A549 (cell line): Measurements from ENCODE around the gene HERC4.

Source experiments
- CBX2 ChIP-seq: fragments of 200-600 bp; sonication (generic); IDR thresholded peaks from 2 replicates; pipeline ENCODE4 v1.6.1; 2016; ENCODE audit warnings: low read depth, mild to moderate bottlenecking, borderline replicate concordance
- CHD2 ChIP-seq: fragments of 150-350 bp; IDR thresholded peaks from 2 replicates; pipeline ENCODE4 v1.6.1; 2014; ENCODE audit warnings: low read length; ENCODE audit not compliant: partially characterized antibody
- CHD4 ChIP-seq: fragments of 200-600 bp; sonication (generic); IDR thresholded peaks from 2 replicates; pipeline ENCODE4 v1.6.1; 2016; ENCODE audit warnings: antibody characterized with exemption, mild to moderate bottlenecking, borderline replicate concordance
- CTCF ChIP-seq: fragments of >200 bp; sonication (Bioruptor Twin); formaldehyde crosslinking; IDR thresholded peaks from 3 replicates; pipeline ENCODE4 v1.5.1; 2016
- EHF ChIP-seq: fragments of 250-450 bp; sonication (Bioruptor Pico); IDR thresholded peaks from 2 replicates; pipeline ENCODE4 v1.5.0; 2020; ENCODE audit warnings: mild to moderate bottlenecking
- EP300 ChIP-seq, 2 experiments: fragments of >200 bp; sonication (Bioruptor Twin); formaldehyde crosslinking; IDR thresholded peaks; 2 replicates in 1 of 2; 3 replicates in 1 of 2; pipeline ENCODE4 v1.6.1; 2016 to 2017
- JUN ChIP-seq, 2 experiments: fragments of >200 bp; sonication (Bioruptor Twin); formaldehyde crosslinking; IDR thresholded peaks; 2 replicates in 1 of 2; 3 replicates in 1 of 2; pipeline ENCODE4 v1.6.1; 2016 to 2017
- JUNB ChIP-seq: fragments of >200 bp; sonication (Bioruptor Twin); formaldehyde crosslinking; IDR thresholded peaks from 2 replicates; pipeline ENCODE4 v1.6.1; 2016
- PHF8 ChIP-seq: fragments of 200-600 bp; sonication (generic); IDR thresholded peaks from 2 replicates; pipeline ENCODE4 v1.6.1; 2016; ENCODE audit warnings: low read depth, mild to moderate bottlenecking, antibody characterized with exemption, moderate library complexity, borderline replicate concordance
- POLR2A ChIP-seq: IDR thresholded peaks from 2 replicates; pipeline ENCODE4 v1.6.1; 2012; ENCODE audit warnings: mild to moderate bottlenecking, low read length
- REST ChIP-seq: fragments of 200-600 bp; sonication (generic); IDR thresholded peaks from 2 replicates; pipeline ENCODE4 v1.6.1; 2016; ENCODE audit warnings: antibody characterized with exemption, mild to moderate bottlenecking, moderate library complexity
- USF2 ChIP-seq: fragments of 450-650 bp; IDR thresholded peaks from 2 replicates; pipeline ENCODE4 v1.6.1; 2014; ENCODE audit warnings: antibody characterized with exemption

- no peak for TF ChIP-seq CHD4
- no peak for TF ChIP-seq USF2
- no peak for TF ChIP-seq CHD2
- TF ChIP-seq JUNB: no peak
- no peak for TF ChIP-seq CBX2
- no peak for TF ChIP-seq PHF8
- no peak for TF ChIP-seq CTCF
- no peak for TF ChIP-seq REST
- TF ChIP-seq EP300 (IDR thresholded peaks at IDR 0.05): no peak
- TF ChIP-seq JUN (IDR thresholded peaks at IDR 0.05): no peak
- no peak for TF ChIP-seq EHF (CRISPR knock-in tag)
- TF ChIP-seq POLR2A: no peak
These were observed 8.1 kb downstream of the HERC4 start for GRCh38 chr10:68067029-68067428.
